GM18870 (cell line): ENCODE data around the gene ERC2.
A peak's percentile ranks its signal among the peaks of the same experiment; 100 is the strongest.

Source experiments
- ATAC-seq: cut with Tn5 transposase; IDR thresholded peaks from one replicate; pipeline ENCODE4 v1.9.1; 2021; ENCODE audit warnings: moderate library complexity; ENCODE audit not compliant: unreplicated experiment

The ERC2 gene

GRCh38 chr3:55608301-55608937 lies 859.8 kb downstream of the ERC2 start:
- ATAC-seq = no peak

- ATAC-seq = peak; percentile 91
Measured at GRCh38 chr3:55607844-55608243, 860.4 kb downstream of the ERC2 start.

GRCh38 chr3:55607175-55607574 lies 861.1 kb downstream of the ERC2 start:
- no peak for ATAC-seq

- ATAC-seq = no peak
Measured at GRCh38 chr3:55605443-55606236, 862.6 kb downstream of the ERC2 start.

- ATAC-seq = no peak
Measured at GRCh38 chr3:55604846-55605245, 863.4 kb downstream of the ERC2 start.

- ATAC-seq = no peak
Measured at GRCh38 chr3:55604402-55604801, 863.9 kb downstream of the ERC2 start.

- ATAC-seq = no peak
Measured at GRCh38 chr3:55601366-55602080, 866.7 kb downstream of the ERC2 start.

GRCh38 chr3:55598224-55598623 lies 870.0 kb downstream of the ERC2 start:
- no peak for ATAC-seq

GRCh38 chr3:55597641-55598040 lies 870.6 kb downstream of the ERC2 start:
- ATAC-seq = no peak

GRCh38 chr3:55596212-55596611 lies 872.1 kb downstream of the ERC2 start:
- ATAC-seq = no peak

- no peak for ATAC-seq
Measured at GRCh38 chr3:55595420-55595819, 872.8 kb downstream of the ERC2 start.

- ATAC-seq = no peak
Measured at GRCh38 chr3:55592572-55592971, 875.7 kb downstream of the ERC2 start.

- ATAC-seq = no peak
Measured at GRCh38 chr3:55591888-55592287, 876.4 kb downstream of the ERC2 start.

- no peak for ATAC-seq
Measured at GRCh38 chr3:55588146-55588765, 880.0 kb downstream of the ERC2 start.

GRCh38 chr3:55585856-55586255 lies 882.4 kb downstream of the ERC2 start:
- no peak for ATAC-seq

GRCh38 chr3:55584716-55585368 lies 883.4 kb downstream of the ERC2 start:
- no peak for ATAC-seq

GRCh38 chr3:55584030-55584429 lies 884.2 kb downstream of the ERC2 start:
- ATAC-seq = no peak

GRCh38 chr3:55583475-55583874 lies 884.8 kb downstream of the ERC2 start:
- no peak for ATAC-seq

GRCh38 chr3:55579496-55579895 lies 888.8 kb downstream of the ERC2 start:
- no peak for ATAC-seq

GRCh38 chr3:55576621-55577388 lies 891.5 kb downstream of the ERC2 start:
- ATAC-seq = no peak
